NOMO-1 (cell line): ENCODE results near the gene PIK3C2G.
"Not testable (repeated sequence)": the region's sequence is repeated elsewhere in the genome, so short reads cannot be mapped to it uniquely, and the experiment has no call there.

Source experiments
- DNase-seq, 2 experiments: peaks; one replicate each; lab custom pipeline; 2025; ENCODE audit not compliant: unreplicated experiment in 2 of 2; lab: John Stamatoyannopoulos, UW

Gene PIK3C2G, protein sequence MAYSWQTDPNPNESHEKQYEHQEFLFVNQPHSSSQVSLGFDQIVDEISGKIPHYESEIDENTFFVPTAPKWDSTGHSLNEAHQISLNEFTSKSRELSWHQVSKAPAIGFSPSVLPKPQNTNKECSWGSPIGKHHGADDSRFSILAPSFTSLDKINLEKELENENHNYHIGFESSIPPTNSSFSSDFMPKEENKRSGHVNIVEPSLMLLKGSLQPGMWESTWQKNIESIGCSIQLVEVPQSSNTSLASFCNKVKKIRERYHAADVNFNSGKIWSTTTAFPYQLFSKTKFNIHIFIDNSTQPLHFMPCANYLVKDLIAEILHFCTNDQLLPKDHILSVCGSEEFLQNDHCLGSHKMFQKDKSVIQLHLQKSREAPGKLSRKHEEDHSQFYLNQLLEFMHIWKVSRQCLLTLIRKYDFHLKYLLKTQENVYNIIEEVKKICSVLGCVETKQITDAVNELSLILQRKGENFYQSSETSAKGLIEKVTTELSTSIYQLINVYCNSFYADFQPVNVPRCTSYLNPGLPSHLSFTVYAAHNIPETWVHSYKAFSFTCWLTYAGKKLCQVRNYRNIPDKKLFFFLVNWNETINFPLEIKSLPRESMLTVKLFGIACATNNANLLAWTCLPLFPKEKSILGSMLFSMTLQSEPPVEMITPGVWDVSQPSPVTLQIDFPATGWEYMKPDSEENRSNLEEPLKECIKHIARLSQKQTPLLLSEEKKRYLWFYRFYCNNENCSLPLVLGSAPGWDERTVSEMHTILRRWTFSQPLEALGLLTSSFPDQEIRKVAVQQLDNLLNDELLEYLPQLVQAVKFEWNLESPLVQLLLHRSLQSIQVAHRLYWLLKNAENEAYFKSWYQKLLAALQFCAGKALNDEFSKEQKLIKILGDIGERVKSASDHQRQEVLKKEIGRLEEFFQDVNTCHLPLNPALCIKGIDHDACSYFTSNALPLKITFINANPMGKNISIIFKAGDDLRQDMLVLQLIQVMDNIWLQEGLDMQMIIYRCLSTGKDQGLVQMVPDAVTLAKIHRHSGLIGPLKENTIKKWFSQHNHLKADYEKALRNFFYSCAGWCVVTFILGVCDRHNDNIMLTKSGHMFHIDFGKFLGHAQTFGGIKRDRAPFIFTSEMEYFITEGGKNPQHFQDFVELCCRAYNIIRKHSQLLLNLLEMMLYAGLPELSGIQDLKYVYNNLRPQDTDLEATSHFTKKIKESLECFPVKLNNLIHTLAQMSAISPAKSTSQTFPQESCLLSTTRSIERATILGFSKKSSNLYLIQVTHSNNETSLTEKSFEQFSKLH (N-terminal part only)

DNA sequence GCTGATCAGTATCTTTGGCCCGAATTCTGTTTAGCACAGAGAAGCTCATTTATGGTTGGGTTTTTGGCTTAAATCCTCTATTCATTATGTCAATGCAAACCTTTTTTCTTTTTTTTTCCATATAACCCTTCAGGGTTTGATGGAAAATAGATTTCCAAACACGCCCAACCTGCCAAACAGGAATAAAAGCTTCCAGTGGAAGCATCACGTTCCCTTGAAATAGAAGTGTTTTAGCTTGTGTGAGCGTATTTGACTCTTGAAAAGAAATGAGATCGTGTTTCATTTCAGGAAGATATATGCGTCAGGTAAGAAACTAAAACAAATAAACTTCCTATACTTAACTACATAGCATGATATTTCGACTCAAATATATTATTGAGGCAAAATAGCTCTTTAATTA lies at the start of gene PIK3C2G:
PIK3C2G (plus strand) TSS at position 246 of the 400 bp plus-strand sequence. CDS start 20,564 bp downstream, outside the sequence.
- DNase-seq = no peak

DNA sequence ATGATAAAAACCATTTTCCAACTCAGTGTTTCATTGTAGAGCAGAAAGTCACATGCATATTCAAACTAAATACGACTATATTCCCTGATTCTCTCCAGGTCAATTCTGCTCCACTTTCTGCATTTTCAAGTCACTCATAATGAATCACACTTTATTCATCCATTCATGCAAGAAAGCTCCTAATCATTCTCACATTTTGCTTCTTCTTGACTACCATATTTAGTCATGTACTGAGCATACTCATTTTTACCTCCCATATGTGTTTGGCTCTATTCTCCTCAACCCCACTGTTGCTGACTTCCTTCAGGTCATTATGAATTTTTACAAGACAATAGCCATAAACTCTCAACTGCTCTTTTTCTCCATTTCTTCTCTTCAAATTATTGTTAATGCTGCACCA lies 43.4 kb upstream of the PIK3C2G start:
- no peak for DNase-seq

DNA sequence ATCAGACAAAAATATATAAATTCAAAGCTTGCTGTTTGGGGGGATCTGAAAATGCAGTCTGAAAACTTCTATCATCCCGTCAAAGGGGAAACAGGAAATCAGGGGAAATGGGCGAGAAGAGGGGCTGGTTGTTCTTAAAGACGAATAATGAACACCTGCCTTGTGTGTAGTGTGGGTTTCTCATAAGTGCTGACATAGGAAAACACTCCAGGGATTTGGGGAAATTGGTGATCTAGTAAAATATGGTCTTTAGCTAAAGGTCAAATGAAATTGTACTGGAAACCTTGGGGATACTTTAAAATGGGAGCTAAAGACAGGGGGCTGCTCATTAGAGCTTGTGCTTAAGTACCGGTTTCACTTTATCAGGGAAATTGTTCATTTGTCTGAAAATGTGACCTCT lies 39.6 kb upstream of the PIK3C2G start:
- DNase-seq = no peak

DNA sequence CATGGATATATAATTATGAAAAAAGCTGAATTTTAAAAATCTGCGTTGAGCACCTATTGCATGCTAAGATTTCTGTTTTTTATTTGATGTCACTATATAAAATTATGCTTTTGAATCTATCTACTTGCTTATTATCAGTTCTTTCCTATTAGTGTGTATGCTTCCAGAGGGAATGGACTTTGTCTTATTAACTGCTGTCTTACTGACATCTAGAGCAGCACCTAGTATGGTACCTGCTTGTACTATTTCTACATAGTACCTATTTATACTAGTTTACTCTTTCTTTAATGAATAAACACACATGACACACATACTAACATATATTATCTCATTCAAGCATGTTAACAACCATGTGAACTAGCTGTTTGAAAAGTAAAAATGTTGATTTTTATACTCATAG lies 38.6 kb upstream of the PIK3C2G start:
- no peak for DNase-seq

DNA sequence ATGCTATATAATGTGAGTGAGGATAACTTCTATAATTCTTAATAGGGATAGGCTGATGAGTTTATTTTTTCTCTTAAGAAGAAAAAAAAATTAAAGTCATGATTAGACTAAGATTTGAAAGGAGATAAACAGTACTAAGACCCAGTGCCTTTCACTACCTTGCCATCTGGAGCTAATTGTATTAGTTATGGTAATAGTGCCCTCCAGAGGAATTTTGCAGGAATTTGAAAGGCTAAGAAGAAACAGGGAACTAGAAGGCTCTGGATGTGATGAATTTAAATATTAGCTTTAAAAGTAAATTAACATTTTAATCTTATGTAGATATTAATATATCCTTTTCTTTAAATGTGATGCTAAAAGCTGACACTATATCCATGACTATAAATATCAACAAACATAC lies 36.6 kb upstream of the PIK3C2G start:
- DNase-seq = peak; percentile 8 to 11

DNA sequence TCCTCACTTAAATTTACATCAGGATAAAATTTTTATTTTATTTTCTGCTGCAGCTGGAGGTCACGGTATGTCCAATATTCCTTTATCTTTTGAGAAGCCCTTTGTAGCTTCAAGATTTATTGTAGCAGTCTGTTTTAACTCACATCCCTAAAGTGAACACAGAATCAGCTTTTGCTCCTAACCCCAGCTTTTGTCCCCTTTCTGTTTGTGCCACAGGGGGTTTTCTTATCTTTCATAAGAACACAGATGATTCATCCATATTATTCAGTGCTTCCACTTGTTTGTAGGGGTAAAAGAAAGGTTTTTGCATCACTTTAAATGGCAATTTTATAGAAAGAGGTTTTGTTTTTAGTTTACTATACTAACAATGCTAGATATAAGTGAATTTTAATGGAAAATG lies 21.8 kb upstream of the PIK3C2G start:
- no peak for DNase-seq

DNA sequence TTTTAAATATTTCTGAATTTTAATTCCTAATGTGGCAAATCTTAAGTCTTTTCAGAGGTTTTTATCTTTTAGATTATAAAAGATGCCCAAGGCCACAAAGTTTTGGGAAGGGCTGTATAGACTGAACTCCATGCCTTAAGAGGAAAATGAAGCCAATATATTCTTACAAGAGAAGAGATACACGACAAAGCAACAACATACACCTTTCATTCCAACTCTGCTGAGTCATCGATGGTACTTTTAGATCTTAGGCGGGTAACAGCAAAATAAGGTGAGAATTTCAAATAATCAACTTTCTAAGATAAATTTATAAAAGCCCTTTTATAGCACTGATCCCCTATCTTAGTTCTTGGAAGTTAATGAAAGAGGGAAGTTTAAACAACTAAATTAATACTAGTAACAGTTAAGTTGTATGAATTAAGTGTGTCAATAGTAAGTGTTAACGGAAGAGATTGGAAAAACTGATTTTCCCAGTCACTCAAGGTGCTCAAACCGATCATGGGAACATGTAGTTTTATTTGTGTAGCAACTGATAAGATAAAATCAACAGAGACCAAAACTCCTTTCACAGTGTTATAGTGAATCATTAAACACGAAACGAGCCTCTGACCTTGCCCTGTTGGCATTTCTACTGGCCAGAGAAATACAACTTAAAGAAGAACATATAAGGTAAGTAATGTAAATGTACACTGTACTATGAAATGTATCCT lies 18.8 kb upstream of the PIK3C2G start:
- DNase-seq = no peak

DNA sequence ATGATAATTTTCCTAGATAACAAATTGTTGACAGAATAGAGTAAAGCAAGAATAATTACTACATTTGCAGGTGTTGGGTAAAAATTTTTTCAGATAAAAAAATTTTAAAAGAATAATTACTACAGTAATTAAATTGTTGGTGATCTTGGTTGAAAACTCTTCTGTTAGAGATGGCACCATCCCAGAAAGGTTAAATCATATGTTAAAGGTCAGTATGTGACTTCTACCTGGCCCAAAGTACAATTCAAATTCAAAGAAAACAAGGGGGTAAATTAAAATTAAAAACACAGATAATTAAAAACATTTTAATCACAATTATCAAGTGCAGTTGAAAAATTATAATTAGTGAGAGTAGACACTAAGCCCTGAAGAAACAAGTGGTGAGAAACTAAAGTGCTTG lies 18.1 kb upstream of the PIK3C2G start:
- no peak for DNase-seq

DNA sequence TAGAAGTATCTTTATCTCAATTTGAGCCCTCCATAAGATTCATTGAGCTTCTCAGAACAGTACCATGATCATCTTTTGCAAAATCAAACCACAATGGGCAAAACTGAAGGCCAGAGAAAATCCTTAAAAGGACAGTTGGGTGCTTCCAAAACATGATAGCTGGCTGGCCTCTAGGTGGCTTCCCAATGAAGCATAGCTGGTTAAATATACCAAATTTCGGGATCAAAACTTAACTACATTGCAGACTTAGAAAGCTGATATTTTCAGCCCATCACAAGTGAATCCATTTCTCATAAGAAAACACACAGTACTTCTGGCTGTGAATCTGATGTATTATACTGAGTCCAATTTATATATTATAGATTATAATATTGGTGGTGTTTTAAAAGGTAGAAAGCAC lies 15.3 kb upstream of the PIK3C2G start:
- no peak for DNase-seq

DNA sequence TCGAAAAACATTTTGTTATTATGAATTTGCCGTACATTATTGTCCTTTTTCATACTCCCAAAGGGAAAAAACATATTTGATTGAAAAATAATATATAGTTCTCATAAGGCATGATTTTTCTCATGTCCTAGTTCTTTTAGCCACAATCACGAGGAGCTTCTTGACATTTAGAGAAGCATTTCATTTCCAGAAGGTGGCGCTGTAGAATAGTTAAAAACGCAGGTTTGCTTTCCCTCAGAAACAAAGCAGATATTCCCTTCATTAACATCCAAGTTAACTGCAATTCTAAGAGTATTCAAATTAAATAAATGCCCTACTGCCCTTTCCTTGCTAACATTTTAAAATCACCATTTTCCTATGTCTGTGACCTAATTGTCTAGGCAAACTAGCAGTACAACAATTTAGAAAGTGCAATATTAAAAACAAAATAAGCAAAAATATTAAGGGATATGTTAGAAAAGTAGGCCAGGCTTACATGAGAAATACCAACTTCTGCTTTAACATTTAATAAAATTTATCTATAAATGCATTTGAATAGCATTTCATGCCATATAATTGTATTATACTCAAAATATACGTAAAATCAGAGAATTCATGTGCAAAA lies 10.9 kb upstream of the PIK3C2G start:
- DNase-seq = peak; percentile 11 to 49

DNA sequence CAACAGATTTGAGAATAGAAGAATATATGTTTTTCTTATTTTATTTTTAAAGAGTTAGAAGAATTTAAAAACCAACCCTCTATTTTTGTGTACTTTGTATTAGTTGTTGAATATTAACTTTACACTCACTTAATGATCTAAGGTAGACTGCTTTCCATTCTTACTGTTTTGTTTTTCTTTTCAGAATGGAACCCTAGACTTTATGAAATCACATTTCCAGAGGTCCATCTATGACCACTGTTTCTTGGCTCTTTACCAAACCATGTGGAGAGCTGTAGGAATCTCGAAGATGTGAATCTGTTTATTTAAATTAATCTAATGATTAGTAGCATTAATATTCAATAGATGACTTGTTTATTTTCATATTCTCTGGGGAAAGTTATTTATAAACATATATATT lies 7.2 kb upstream of the PIK3C2G start:
- DNase-seq = no peak

DNA sequence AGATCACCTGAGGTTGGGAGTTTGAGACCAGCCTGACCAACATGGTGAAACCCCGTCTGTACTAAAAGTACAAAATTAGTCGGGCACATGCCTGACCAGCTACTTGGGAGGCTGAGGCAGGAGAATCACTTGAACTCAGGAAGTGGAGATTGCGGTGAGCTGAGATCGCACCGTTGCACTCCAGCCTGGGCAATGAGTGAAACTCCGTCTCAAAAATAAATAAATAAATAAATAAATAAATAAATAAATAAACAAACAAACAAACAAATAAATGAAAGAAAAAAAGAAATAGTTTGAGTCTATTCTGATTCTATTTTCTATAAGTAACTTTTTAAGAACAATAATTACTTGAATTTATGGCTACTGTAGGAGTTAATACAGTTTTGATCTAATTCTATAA lies 6.3 kb upstream of the PIK3C2G start:
- not testable (repeated sequence) for DNase-seq

DNA sequence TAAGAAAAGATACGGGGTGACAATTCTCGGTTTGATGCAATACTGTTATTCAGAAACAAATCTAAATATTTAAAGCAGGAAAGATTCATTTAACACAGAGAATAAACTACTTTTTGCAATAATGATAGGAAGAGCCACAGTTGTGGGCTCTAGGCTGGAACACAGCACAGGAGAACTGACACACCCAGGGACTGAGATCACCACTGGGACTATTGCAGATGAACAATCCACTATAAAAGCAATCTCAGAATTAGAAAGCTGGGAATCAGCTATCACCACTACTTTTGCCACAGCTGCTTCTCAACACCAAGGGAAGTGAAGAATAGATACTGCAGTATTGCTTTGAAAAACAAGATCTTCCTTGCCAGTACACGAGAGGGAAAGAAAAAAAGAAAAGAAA lies 4.1 kb upstream of the PIK3C2G start:
- DNase-seq = no peak

DNA sequence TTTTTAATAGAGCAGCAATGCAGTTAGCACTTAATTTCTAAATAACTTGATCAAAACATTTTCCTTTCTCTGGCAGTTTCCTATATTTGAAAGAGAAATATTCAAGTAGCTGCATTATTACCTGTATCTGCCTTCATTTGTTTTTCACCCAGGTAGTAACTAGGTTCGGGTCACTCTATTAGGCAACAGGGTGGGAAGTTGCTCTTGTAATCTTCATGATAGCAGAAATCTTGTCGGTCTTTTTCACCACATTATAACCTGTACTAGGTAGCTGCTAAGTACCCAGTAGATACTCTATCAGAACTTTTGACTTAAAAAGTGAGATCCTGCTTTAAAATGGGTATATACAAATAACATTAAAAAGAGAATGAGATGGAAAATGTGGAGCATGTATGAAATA lies 2.4 kb upstream of the PIK3C2G start:
- DNase-seq = no peak

DNA sequence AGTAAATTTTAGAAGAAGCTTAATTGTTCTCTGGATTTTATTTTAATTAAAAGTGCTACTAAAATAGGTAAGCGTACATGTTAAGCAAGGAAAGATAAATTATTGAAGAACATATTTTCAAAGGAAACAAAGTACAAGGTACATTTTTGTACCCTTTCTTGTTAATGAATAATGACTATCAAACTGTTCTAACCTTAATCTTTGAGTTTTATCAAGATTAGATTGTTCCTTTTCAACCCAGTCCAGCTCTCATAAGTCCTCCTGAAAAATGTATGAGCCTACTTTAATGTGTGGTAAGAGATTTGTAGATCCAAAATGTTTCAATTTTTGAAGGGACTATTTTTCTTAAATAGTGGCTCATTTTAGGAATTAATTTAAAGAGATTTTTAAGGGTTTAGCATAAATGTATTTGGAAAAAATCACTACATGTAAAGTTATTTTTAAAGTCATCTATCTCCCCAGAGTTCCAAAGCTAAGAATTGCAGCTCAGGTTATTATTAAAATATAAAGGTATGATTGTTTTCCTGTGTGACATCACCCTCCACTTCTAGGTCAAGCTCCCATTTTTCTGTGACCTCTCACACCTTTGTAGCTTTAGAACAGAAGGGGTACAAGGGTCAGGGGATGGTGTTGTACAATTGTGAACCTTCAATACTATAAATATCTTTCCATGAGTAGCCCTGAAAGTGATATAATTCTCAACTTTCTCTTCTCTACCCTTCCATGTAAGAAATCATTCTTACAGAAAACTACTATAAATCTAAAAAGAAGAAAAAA lies 1.2 kb upstream of the PIK3C2G start:
- DNase-seq = no peak

DNA sequence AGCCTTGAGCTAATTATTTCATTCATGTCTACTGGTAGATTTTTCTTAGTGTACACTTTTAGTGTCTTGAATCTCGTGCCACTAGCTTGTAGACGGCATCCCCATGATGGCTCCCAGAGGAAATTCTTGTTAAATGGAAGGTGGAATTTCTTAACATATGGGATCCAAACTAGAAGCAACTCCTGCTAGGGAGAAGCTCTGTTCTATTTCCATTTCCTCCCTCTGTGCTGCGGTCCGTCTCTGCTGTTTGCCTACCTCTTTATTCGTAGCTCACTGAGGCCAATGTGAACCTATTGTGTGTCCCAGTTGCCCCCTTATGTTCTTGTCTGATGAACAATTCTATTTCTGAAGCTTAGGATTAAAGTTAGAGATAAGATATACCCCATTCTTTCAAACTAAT lies 588 bp downstream of the PIK3C2G start:
- no peak for DNase-seq

DNA sequence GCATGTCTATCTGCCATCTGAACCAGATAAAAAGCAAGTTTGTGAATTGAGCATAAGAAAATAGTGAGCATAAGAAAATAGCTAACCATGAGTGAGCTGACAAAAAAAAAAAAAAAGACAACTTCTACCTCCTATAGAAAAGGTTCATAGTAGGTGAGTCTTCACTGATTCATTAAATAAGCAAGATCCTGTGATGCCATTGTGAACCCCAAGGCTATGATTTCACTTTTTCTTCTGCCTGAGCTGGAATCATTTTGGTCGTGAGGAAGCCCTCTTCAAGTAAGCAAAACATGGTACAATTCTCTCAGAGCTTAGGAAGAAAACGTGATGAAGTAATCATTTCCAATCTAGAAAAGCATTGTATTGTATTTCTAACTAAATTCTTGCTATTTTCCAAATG lies 1.2 kb downstream of the PIK3C2G start:
- no peak for DNase-seq

DNA sequence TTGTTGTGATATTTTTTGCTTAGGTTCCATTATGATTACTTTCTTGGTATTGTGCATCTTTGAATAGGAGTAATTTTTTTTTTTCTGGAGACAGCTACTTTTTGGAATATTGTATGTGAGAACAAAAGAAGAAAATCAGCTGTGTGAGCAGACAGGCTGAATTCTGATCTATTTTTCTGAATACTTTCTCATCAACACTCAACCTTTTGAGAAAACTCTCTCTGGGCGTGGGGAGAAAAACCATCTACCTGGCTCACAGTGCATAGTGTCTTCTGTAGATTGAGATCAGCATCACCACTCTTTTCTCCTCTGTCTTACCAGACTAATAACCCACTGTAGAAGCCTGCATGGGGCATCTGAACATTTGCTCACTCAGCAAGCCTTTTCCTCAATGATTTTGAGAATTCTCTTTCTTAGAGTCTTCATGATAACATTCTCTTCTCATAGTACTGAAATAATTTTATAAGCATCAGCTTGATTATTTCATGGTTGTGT lies 3.3 kb downstream of the PIK3C2G start:
- DNase-seq = no peak

DNA sequence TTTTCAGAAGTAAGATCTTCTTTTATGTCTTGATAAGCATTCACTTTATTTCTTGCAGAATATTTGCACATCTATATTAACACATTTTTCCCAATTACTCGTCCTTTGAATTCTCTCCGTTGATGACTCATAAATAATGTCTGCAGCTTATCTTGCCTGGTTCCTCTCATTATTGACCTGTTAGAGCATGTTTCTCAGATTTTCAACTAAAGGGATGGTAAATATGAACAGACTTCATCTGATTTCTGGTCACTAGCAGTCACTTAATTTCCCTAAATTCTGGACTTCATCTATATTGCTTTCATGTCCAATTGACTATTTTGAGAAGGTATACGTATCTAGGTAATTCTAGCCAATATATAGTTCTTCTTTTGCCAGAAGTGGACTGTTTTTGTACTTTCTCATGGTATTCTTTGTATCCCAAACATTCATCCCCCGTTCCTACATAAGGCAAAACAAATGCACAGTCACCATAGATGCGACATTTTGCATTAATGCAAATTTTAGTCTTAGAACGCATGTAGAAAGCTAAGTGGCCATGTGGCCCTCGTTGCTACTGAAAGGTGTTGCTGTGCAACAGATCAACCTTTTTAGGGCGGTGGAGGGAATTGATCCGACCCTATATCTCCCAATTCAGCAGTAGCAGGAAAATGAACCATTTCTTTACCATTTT lies 6.2 kb downstream of the PIK3C2G start:
- no peak for DNase-seq
